NCI-H82 treated with DMSO at 0.1 percent for 48 hours (cell line): ENCODE data around the gene ASPHD2.
"Not testable (repeated sequence)": the region's sequence is repeated elsewhere in the genome, so short reads cannot be mapped to it uniquely, and the experiment has no call there.

Experiments
- DNase-seq: peaks from one replicate; lab custom pipeline; 2025; ENCODE audit not compliant: unreplicated experiment; lab: John Stamatoyannopoulos, UW

Gene ASPHD2, protein sequence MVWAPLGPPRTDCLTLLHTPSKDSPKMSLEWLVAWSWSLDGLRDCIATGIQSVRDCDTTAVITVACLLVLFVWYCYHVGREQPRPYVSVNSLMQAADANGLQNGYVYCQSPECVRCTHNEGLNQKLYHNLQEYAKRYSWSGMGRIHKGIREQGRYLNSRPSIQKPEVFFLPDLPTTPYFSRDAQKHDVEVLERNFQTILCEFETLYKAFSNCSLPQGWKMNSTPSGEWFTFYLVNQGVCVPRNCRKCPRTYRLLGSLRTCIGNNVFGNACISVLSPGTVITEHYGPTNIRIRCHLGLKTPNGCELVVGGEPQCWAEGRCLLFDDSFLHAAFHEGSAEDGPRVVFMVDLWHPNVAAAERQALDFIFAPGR

DNA sequence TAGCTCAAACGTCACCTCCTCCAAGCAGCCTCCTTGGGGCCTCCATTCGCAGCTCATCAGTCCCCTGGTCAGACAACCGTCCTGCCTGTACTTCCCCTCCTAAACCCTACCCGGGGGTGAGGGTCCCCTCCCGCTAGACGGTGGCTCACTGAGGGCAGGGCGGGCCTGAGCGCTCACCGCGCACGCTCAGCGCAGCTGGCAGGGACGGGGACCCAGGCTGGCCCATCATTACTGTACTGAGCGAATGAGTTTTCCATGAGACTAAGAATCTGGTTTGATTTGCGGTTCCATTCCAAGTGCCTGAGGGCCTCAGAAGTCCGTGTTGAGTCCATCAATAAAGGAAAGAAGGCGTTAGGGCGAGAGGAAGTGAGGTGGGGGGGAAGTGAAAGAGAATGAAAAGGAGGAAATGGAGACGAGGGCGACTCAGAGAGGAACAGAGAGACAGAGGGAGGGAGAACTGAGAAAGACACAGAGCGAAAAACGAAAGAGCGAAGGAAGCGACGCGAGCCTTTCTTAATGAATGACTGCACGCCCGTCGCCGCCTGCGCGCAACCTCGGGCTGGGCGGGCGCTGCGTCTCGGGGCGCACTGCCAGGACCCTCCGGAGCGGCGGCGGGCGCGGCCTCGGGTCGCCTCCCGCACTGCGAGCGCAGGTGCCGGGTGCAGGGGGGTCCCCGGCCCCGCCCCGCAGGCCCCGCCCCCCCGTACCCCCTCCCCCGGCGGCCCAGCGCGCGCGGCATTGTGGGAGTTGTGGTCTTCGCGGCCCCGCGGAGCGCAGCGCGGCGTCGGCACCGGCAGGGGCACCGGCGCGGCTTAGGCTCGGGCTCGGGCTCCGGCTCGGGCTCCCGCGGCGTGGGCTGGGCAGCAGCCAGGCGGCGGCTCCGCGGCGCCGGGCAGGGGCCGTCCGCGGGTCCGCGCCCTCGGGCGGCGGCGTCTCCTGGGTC is at the start of gene ASPHD2:
Gene ASPHD2, plus strand, starts transcription at position 746 of the 943 bp plus-strand sequence. CDS start 4,356 bp downstream, outside the sequence.
- no peak for DNase-seq

DNA sequence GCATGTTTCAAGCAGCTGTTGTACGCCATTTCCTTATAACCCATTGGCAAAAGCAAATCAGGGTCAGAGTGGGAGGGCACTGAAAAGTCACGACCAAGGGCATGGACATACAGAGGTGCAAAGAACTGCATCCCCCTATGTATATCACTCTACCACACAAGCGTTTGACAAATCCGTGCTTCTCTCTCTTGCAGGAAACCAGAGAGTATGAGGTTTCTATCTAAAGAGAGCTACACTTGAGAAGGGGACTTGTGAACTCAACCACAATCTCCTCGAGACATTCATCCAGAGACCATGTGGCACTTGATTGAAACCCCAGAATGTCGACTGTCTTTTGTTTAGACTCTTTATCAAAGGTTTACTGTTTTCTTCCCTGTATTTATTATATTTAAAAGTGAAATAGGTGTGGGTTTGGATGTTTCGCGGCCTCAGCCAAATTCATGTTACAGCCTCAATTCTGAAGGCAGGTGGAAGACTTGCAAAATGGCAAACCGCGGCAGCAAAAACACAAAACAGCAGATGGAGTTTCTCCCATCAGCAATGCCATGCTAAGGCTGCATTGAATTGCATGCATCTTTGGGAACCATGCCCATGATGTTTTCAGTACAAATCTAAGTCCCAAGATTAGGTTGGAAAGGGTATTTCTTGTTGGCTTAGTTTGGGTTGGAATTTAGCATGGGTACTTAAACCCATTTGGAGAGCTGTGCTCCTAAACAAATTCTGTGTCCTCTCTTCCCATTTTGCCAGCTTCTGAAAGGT is 48.8 kb upstream of the ASPHD2 start:
- DNase-seq, result no peak

DNA sequence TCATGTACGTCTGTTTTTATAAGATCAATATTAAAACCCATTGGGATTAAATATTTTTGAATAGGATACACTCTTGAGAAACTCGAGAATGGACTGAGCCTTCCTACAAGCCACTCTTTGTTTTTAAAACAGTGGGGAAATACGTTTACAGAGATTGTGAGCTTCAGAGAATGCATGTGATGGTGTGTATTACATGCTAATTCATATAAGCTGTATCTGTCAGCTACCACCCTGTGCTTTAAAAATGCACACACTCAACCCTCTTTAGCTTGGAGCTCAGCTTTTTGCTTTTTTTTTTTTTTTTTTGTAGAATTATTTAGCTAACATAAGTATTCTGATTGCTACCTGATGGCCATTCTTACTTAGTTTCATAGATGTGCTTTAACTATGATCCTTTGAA is 46.3 kb upstream of the ASPHD2 start:
- no peak for DNase-seq

DNA sequence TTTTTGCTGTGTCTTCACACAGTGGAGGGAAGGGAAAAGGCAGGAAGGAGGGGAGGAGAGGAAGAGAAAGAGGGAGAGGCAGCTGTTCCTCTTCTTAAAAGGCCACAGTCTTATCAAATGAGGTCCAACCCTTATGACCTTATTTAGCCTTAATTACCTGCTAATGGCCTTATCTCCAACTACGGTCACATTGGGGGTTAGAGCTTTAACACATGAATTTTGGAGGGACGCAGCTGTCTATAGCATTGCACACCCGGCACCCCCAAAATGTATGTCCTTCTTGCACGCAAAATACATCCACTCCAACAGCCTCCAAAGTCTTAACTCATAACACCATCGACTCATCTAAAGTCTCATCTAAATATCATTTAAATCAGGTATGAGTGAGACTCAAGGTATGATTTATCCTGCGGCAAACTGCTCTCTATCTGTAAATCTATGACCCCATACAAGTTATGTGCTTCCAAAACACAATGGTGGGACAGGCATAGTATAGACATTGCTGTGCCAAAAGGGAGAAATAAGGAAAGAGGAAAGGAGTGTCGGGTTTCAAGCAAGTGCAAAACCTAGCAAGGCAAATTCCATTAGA is 45.0 kb upstream of the ASPHD2 start:
- DNase-seq, result no peak

DNA sequence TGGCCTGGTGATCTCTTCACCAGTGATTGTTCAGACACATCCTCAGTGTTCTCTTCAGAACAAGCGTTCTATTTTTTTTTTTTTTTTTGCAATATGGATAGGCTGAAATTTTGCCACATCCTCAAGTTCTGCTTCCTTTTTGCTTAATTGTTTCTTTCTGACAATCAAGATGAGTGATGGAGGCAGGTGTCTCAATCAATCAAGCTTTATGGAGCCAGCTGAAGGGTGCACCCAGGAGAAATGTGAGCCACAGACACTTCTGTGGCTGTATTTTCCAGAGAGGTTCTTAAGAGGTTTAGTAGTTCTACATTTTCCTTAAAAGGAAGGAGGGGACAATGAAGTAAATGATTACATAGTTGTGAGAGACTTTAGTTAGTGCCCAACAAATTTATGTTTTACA is 43.9 kb upstream of the ASPHD2 start:
- no peak for DNase-seq

DNA sequence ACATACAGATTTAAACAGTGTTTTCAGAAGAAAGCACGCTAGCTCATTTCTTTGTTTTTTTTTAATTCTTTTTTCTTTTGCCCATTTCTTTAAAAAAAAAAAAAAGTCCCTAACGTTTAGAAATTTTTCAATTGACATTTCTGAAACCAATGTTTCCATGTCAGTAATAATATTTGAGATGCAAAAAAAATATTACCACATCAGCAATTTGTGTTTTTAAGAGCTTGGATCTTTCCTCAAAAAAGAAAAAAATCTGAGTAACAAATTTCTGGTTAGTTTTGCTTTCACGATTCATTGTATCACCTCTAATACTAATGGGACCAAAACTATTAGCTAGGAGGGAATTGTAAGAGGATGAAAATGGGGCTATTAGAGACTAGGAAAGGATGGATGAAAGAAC is 39.9 kb upstream of the ASPHD2 start:
- DNase-seq, result no peak

DNA sequence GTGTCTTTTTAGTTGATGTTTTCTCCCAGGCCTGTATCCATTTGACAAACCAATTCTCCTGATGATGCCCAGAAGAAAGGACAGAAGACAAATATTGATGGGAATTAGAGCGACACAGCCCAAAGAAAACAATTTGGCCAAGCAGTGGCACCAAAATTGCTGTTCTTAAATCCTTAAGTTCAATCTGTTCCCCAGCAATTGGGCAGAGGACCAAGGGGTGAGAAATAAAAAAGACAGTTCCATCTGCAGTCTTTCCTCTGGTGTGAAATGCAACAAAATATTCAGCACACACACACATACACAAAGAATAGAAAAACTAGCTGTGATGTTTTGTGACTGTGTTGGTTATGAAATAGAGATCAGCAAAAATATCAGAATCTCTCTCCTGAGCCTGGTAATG is 38.0 kb upstream of the ASPHD2 start:
- no peak for DNase-seq

DNA sequence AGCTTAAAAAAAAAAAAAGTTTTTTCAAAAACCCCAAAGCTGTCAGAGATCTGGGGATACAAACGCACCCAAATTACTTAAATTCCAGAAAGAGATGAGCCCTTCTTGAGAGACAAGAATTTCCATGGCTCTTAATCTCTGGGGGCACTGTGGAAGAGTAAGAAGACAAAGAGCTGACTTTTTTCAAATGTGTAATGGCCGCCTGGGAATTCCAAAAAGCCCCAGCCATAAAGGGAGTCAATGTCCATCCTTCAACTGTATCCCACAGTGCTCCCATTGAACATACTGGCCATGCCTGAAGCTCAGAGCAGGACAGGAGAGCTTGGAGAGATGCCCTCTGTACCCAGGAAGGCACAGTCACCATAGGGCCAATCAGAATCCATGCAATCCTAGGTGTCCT is 37.4 kb upstream of the ASPHD2 start:
- DNase-seq, result no peak

DNA sequence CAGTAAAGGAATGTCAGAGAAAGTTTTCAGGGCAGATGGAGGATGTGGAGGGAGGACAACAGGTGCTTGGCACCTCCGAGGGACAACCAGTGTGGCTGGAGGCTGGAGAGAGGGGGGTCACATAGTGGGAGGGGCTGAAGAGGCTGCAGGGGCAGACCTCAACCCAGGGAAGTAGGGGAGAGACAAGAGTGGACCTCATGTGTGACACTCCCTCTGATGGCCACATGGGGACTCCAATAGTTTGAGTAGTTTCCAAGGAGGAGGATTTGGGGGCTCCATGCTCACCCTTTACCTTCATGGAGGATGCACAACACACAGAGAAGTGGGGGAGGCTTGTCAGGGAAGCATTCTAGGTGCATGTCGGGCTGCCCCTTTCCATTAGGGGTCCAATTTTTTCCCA is 35.1 kb upstream of the ASPHD2 start:
- DNase-seq, result no peak

DNA sequence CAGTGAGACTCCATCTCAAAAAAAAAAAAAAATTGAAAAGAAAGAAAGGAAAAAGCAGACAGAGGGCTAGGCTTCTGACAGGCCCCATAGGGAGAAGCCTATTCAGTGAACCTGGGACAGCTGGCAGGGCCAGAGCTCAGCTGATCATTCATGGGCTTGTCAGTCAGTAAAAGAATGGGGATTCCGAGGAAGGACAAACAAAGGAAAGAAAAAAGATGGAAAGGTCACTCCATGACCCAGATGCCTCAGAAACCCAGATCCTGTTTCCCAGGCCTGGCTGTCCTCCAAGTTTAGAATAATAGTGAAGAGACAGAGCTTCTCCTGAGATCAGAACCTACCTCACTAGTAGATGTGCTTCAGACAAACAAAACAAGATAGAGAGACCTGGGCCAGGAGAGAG is 34.3 kb upstream of the ASPHD2 start:
- DNase-seq, result no peak

DNA sequence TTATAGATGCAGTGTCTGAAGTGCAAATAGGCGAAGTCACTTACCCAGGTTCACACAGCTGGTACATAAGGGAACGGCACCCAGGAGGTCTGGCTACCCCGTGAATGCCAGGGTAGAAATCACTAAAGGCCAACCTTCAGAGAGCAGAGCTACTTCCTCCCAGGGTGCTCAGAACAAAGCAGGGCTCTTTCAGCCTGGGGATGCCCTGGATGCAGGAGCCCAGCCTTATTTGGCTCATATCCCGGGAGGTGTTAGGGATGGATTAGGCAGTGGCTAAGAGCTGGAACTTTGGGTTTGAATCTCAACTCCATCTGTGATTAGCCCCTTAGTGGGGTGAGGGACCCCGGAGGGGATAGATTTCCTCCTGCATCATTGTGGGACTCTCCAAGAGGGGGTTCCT is 33.1 kb upstream of the ASPHD2 start:
- no peak for DNase-seq

DNA sequence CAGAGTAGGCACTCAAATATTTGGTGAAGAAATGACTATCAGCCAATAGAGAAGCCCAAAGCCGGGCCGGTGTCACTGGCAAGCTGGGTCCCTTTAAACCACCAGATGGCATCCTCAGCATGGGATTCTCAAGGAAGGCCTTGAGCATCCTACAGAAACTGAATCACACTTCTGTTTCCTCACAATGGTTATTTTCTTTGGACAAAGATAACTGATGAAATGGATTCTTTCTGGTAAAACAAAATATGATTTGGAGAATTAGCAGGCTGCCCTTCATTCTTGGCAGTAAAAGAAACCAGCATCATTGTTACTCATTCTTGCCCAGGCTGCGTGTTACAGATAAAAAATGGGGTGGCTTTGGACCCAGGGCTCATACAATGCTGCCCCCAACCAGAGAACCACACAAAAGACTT is 30.3 kb upstream of the ASPHD2 start:
- no peak for DNase-seq

DNA sequence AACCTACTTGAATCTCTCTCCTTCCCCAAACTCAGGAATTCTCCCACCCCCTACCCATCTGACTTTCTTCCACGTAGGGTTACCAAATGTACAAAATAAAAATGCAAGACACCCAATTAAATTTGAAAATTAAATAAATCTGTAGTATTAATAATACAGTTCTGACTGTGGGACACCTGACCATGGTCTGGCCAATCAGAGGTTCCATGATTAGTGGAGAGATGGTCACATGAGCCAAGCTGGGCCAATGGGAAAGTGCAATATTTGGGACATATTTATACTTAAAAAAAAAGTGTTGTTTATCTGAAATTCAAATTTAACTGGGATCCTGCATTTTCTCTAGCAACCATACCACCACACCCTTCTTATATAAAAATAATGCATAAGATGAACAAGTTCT is 29.8 kb upstream of the ASPHD2 start:
- no peak for DNase-seq

DNA sequence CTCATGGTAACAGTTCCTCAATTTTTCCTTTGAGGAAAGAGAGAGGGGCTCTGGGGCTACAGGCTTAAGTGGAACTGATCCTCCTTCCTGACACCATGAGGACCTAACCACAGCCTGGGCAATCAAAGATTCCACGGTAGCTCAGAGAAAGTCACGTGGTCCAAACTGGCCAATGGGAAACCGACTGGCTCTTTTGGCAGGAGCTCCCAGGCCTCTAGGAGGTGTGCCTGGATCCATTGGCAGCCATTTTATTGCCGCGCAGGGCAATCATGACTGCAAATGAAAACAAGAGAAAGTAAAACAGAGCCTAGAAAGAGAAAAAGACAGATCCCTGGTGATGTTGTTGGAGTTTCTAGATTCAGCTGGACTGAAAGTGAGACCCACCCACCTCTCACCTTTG is 27.3 kb upstream of the ASPHD2 start:
- no peak for DNase-seq

DNA sequence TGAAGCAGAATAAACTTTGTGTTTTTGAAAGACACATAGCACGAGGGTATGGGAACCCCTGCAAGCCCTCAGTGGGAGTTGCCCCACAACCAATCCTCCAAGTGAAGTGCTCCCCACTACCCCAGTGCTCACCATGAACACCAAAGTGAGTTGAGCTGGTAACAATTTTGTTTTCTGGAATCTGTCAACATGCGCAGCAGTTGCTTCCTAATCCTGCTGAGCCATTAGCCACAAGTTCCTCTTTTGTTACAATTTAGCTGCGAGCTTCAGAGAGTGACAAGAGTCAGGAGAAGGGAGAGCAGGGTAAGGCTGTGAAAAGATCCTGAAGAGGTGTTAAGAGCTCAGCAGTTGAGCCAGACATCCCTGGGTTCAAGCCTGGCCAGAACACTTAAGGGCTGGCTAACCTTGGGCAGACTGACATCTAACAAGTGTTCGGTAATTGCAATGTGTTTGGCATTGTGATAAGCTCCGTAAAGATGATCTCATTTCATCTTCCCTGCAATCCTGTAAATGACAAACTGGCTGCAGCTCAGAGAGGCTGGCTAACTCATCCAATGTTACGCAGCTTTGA is 24.1 kb upstream of the ASPHD2 start:
- DNase-seq, result no peak

DNA sequence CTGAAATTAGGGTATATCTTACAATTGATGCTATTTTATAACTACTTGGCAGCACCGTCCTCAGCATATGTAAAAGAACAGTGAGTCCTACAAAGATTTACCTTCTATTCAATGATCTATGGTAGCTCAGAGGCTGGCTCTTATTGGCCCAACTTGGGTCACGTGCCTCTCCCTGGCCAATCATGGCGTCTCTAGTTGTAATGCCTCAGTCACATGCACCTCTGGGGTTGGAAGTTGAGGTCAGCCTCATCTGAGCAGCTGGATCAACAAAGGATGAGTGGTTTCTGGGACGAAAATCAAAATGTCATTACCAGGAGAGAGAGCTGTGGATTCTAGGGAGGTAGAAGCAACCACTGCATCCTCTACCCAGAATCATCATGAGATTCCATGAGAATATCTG is 22.9 kb upstream of the ASPHD2 start:
- no peak for DNase-seq

DNA sequence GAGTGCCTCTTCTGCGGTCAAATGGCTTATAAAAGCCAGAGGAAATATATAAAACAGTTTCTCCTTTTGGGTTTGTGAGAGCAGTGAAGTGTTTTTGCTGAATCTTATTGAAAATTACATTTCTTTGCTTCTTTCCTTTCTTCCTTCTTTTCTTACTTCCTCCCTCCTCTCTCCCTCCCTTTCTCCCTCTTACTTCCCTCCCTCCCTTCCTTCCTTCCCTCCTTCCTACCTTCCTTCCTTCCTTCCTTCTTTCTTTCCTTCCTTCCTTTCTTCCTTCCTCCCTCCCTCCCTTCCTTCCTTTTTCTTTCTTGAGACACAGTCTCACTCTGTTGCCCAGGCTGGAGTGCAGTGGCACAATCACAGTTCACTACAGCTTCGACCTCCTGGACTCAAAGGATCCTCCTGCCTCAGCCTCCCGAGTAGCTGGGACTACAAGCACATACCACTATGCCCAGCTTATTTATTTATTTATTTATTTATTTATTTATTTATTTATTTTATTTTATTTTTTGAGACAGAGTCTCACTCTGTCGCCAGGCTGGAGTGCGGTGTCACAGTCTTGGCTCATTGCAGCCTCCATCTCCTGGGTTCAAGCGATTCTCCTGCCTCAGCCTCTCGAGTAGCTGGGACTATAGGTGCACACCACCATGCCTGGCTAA is 20.4 kb upstream of the ASPHD2 start:
- not testable (repeated sequence) for DNase-seq

DNA sequence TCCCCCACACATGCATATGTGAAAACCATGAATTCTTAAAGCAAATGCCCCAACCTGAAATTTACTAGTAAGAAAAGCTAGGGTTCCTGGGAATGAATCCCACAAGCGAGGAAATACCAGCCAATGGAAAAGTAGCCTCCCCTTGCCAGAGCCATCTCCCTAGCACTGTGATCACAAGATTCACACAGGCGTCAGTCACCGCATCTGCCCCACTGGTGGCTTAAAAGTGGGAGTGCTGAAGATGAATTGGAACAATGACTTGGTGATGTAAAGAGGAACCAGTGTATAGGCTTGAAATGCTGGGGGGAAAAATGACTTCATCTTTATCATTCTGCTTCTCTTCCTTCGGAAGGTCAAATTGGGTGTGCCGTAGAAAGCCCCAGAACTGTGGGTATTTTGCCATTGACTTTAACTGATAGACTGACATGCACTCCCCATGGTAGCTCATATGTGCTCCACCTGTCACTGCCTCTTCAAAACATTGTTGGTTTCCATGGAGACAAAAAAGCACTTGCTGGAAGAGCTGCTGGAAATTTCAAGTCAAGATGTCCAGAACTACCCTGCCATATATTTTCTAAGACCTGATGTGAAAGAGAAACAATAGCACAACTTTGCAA is 19.2 kb upstream of the ASPHD2 start:
- DNase-seq, result no peak

DNA sequence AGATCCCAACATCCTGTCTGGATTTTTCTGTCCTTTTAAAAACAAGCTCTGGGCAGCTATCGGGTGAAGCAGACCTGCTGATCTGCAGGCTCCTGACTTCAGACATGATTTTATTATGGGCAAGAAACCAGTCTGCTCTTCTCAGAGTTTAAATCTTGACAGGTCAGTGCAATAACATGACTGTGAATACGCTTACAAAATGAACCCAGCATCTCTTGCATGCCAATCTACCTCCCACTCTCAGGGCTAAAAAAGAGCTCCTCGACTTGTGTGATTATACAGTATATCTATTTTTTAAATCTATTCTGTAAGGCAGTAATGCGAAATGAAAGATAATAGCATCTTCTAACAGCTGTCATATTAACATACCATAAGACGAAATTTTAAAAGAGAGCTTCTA is 18.7 kb upstream of the ASPHD2 start:
- DNase-seq, result no peak

DNA sequence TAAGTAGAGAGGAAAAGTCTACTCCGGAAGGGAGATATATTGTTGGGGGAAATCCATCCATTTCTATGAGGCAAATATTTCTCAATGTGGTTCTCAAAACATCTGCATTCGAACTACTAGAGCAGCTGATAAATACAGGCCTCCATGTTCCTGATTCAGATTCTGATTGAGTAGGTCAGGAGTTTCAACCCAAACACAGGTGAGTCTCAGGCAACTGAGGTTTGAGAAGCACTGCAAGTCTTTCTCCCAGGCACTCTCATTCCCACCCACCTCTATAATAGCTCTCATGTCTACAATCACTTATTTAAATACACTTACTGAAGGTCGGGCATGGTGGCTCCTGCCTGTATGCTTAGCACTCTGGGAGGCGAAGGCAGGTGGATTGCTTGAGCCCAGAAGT is 14.7 kb upstream of the ASPHD2 start:
- no peak for DNase-seq
